GM12892 (cell line): ENCODE measurements around the gene UGT2B28.
"Not testable (repeated sequence)": the region's sequence is repeated elsewhere in the genome, so short reads cannot be mapped to it uniquely, and the experiment has no call there.

Source experiments
- DNase-seq: peaks from one replicate; pipeline ENCODE4 v3.0.0; 2011; ENCODE audit not compliant: insufficient read length
- FAIRE-seq: peaks from 2 replicates; lab custom pipeline; 2011; peaks lifted over from hg19 to GRCh38; lab: Jason Lieb, UNC
- POLR2A ChIP-seq: IDR thresholded peaks from 2 replicates; pipeline ENCODE4 v1.6.1; 2011; ENCODE audit warnings: low read depth, low read length, control low read depth
- POLR2AphosphoS5 ChIP-seq: IDR thresholded peaks from 2 replicates; pipeline ENCODE4 v1.6.1; 2011; ENCODE audit warnings: low read depth, low read length, control low read depth
- TAF1 ChIP-seq: IDR thresholded peaks from 2 replicates; pipeline ENCODE4 v1.6.1; 2011; ENCODE audit warnings: low read depth, mild to moderate bottlenecking, control low read depth, low read length, borderline replicate concordance

Gene UGT2B28

DNA sequence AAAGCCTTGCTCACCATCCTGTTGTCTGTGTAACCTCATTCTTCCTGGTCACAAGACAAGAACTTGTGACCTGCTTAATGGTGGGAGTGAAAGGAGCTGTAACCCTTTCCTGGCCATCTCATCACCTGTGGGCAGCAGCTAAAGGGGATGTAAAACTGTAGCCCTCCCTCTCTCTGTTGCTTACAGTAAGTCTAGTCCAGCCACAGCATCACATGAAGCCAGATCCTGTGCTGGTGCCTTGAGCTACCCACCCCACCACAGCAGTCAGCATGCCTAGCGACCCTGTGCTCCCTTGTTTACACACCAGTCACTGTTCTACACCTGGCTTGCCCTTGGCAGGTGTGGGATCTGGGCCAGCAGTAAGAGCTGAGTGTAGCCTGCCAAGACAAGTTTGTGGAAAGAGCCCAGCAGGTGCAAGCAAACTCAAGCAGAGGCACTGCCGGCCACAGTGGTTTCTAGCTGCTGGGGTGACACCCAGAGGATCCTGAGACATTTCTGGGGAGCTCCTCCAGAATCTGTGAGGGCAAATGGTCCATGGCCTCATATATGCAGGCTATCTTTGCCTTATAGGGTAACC lies 41.0 kb downstream of the UGT2B28 start:
- FAIRE-seq (no peak), DNase-seq (no peak)
- no peak for TF ChIP-seq POLR2A
- TF ChIP-seq POLR2AphosphoS5, result no peak

- no peak for TF ChIP-seq POLR2AphosphoS5
- TF ChIP-seq TAF1, result no peak
- no peak for TF ChIP-seq POLR2A
- no peak for FAIRE-seq
- DNase-seq, result no peak
Observed at GRCh38 chr4:69322055-69322454, 41.8 kb downstream of the UGT2B28 start.

DNA sequence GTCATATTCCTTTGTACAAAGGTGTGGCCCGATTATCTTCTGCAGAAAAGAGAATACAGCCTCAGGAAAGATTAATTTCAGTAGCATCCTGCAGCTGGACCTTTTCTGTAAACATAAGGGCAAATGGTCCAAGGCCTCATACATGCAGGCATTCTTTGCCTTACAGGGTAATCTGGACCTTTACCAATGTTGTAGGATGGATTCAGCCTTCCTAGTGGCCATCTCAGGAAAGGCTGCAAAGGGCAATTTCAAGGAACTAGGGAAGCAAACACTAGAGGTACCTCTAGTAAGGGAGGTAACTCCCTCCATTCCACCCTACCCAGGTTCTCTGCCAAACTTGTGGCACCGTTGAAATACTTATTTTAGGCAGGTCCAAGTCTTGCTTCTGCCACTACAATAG lies 43.0 kb downstream of the UGT2B28 start:
- DNase-seq, result no peak
- TF ChIP-seq TAF1 (no peak), POLR2A (no peak)
- FAIRE-seq, result no peak

GRCh38 chr4:69330345-69331047 lies 50.2 kb downstream of the UGT2B28 start:
- no peak for TF ChIP-seq POLR2A
- TF ChIP-seq TAF1, result no peak
- TF ChIP-seq POLR2AphosphoS5, result no peak
- FAIRE-seq (no peak), DNase-seq (no peak)

DNA sequence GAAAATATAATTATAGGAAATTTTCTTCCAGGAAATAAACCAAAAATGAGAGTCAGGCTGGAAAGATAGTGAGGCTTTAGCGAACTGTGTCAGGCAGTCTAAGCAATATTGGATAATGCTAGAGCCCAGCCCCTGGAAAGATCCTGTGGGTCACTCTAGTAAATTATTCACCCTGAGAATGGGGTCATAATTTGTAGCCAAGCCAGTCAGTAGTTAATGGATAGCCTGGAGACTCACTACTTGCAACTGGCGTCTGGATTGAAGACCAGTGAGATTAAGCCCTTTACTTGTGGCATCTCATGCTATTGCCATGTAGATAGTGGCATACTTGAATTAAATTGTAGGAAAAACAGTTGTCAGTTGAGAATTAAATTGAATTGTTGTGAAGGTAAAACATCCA lies 51.0 kb downstream of the UGT2B28 start:
- not testable (repeated sequence) for DNase-seq

GRCh38 chr4:69335485-69335884 lies 55.2 kb downstream of the UGT2B28 start:
- peak; percentile 74 for FAIRE-seq
- not testable (repeated sequence) for DNase-seq

More for the DNA sequence above, 51.0 kb downstream of the UGT2B28 start:
- FAIRE-seq, result not testable (repeated sequence)

GRCh38 chr4:69343114-69343513 lies 62.8 kb downstream of the UGT2B28 start:
- FAIRE-seq, DNase-seq: not testable (repeated sequence)

DNA sequence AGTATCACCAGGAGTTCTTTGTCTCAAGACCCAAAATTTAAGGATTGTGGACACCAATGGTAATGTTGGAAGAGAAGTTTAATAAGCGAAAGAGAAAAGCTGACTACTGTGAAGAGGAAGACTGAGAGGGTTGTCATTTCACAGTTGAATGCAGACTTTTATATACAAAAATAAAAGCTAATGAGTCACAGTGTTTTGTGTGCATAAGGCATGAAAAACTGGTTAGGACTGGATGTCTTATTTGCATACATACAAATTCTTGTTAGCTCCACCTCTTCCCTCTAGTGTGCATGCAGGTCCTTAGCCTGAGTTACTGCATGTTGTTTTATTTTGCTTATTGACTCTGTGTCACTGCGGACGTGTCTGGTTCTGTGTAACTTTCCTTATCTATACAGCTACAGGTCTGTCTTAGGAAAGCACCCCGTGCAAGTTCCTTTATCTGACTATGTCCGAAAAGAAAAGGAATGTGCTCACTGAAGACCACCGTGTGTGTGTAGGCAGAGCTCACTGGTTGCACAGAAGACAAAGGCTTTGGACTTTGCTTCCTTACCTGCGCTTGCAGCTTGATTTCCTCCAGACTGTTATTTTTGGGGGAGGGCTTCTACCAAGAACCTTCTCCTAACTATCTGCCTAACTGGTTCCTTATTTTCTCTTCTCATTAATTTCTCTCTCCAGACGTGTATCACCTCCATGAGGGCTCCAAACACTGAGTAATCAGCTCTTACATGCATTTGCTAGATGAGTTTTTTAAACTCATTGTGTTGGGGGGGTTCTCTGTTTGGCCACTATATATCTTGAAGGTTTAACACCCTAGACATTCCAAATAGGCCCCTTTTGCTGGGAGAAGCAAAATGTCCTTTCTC lies 63.5 kb downstream of the UGT2B28 start:
- not testable (repeated sequence) for FAIRE-seq, DNase-seq
